HG03521 (cell line): ENCODE measurements around the gene CCL2.

Source experiments
- ATAC-seq: cut with Tn5 transposase; IDR thresholded peaks from one replicate; pipeline ENCODE4 v1.9.1; 2021; ENCODE audit warnings: mild to moderate bottlenecking, moderate library complexity; ENCODE audit not compliant: unreplicated experiment

The CCL2 gene

DNA sequence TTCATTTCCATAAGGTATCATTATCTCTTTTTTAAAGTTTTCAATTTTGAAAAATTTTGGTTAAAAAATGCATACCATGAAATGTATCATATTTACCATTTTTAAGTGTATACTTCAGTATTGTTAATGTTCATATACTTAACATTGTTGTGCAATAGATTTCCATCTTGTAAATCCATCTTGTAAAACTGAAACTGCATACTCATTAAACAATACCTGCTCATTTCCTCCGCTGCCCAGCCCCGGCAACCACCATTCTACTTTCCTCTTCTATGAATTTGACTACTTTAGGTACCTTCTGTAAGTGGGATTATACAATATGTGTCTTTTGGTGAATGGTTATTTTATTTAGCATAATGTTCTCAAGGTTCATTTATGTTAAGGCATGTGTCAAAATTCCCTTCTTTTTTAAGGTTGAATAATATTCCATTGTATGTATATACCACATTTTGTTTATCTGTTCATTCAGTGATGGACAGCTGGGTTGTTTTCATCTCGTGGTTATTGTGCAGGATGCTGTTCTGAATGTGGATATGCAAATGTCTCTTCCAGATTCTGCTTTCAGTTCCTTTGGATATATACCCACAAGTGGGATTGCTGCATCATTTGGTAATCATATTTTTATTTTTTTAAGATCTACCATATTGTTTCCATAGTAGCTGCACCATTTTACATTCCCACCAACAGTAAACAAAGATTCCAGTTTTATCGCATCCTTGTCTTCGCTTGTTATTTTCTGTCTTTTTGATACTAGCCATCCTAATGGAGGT is 6.7 kb downstream of the CCL2 start:
- no peak for ATAC-seq

DNA sequence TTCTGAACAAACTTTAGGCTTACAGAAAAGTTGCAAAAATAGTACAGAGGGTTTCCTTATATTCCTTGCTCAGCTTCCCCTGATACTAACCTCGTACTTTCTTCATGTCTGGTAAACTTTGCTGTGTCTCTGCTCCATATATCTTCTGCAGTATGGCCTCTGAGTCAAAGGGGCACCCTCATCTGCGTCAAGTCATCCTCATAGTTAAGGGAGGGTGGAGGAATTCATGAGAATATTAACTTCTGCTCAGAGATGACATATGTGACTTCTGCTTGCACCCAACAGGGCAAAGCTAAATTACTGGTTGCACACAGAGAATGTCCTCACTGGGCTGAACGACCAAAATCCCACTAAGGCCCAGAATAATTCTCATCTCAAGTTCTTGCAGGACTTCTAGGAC is 10.6 kb downstream of the CCL2 start:
- no peak for ATAC-seq

DNA sequence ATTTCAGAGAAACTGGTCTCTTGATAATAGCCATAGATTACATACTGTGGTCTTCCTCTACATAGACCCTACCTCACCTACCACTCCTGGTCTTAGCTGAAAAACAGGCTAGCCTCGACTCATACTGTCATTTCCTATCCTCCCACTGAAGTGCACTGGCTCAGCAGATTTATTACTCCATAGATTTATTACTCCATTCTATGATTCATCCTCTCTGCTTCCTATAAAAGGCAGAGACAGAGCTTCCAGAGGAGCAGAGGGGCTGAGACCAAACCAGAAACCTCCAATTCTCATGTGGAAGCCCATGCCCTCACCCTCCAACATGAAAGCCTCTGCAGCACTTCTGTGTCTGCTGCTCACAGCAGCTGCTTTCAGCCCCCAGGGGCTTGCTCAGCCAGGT is 14.9 kb downstream of the CCL2 start, which contains the start of gene CCL7:
Gene CCL7 (plus strand): TSS at position 253 of the 400 bp plus-strand sequence. CDS start 70 bp downstream, at position 323.
- no peak for ATAC-seq

DNA sequence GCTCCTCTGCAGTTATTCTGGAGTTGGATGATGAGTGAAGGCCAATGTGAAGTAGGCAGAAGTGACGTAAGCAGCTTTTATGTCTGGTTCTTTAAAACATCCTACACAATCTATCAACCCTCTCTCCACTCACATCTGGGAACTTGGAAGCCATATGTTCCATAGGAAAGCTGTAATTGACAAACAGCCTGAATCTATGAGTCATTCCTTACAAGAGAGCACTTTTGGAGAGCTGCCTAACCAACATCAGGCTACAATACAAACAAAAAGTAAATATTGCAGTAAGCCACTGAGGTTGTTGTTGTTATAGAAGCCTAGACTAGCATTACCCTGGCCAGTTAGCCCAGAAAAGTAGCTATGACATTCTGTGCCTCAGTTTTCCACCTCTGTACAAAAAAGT is 20.8 kb downstream of the CCL2 start:
- no peak for ATAC-seq

DNA sequence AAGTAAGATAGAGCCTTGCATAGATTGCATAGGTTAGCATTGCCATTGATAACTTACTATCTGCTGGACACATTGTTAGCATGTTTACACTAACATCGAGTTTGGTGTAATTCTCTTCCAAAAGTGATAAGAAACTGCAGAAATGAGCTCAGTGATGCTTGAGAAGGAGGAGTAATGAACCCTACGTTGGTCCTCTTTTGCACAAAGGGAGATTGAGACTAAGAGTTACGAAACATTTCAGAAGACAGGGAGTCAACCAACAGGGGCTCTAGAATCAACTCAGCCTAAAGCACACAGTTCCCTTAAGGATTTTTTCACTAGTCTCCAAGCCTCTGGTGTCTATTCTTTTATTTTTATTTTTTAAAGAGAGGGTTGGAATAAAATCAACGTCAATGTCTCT is 21.7 kb downstream of the CCL2 start:
- ATAC-seq, result no peak

DNA sequence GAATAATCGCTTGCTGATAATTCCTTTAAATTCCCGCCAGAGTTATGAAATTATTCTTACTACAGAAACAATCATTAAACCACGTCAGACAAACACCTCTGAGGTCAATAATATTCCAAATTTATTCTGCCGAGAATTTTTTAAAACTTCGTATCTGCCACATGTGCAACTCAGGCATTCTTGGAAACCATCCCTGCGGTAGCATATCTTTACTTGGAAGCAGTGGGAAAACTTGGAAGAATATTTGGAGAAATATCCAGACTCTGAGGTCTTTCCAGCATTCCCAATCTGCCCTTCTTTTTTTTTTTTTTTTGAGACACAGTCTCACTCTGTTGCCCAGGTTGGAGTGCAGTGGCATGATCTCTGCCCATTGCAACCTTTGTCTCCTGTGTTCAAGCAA is 28.5 kb downstream of the CCL2 start:
- ATAC-seq, result no peak

DNA sequence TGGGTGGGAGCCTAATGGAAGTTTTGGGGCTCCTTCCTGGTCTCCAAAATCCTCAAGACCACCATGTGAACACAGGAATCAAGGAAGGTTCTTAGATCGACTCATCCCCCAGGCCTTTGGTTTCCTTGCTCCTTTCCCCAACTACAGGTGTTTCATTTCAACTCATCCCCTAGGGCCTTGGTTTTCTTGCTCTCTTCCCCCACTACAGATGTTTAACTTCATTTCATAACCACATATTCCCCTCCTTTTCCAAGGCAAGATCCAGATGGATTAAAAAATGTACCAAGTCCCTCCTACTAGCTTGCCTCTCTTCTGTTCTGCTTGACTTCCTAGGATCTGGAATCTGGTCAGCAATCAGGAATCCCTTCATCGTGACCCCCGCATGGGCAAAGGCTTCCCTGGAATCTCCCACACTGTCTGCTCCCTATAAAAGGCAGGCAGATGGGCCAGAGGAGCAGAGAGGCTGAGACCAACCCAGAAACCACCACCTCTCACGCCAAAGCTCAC is 30.3 kb downstream of the CCL2 start, which contains the start of gene CCL11:
Gene CCL11 (plus strand): TSS at position 457 of the 507 bp plus-strand sequence. CDS start 67 bp downstream, outside the sequence.
- ATAC-seq, result no peak

DNA sequence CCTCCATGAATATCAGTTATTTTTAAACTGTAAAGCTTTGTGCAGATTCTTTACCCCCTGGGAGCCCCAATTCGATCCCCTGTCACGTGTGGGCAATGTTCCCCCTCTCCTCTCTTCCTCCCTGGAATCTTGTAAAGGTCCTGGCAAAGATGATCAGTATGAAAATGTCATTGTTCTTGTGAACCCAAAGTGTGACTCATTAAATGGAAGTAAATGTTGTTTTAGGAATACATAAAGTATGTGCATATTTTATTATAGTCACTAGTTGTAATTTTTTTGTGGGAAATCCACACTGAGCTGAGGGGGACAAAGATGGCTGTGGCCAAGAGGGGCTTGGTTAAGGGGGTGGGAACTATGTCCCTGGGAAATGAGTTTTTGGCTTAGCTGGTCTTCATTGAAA is 32.8 kb downstream of the CCL2 start:
- ATAC-seq, result no peak

DNA sequence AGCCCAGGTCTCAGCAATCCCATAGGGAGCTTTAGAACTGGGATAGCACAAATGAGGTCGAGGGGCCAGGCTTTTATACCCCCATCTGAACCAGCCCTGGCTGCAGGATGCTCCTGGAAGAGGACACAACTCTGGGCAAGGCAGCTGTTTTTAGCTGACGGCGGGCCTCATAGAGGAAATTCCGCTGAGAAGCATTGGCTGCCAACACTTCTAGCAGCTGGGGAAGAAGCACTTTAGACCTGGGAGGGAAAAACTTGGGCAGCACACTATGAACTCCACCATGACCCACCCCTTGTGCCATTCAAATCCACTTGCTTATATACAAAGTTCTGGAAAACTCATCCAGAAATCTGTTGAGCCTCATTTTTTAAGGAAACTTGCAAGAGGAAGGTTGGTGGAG is 35.5 kb downstream of the CCL2 start:
- ATAC-seq, result no peak

DNA sequence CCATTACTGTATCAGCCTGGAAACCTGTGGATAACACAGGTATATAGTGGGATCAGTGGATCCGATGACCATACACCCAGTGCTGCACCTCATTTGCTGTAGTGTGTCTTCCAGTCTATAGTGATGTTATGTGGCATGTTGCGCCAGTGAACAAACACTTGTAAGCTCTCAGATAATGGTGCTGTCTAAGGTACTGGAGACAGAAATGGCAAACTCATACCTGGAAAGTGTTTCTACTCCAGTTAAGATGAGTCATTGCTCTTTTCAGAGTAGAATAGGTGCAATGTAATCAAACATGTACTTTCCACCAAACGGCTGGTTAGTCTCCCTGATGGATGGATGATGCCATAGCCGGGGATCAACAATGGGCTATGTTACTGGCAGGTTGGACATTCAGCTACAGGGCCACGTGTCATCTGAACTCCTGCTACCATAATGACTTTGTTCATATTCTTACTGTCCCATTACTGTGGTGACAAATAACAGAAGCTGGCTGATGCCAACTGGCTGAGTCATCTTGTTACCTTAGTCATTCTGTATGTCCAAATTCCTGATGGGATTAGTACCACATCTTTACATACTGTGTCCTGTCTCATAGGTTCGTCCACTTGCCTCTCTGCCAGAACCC is 36.8 kb downstream of the CCL2 start:
- no peak for ATAC-seq

DNA sequence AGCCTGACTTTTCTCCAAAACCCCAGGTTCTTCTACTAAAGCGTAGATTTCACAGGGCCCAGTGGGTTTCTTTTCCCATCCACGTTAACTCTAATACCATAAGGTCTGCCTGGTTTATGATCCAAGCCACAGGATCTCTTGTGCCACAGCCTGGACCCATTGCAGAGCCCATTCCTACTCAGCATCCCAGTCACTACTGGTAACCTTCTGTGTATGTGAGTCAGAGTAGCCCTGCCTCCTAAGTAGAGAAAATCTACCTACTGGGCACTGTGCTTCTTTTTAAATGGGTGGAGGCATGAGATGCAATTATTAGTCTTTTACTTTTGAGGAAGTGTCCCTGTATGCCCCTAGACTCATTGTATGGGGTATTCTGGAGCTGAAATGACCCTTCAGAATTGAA is 43.9 kb downstream of the CCL2 start:
- no peak for ATAC-seq

DNA sequence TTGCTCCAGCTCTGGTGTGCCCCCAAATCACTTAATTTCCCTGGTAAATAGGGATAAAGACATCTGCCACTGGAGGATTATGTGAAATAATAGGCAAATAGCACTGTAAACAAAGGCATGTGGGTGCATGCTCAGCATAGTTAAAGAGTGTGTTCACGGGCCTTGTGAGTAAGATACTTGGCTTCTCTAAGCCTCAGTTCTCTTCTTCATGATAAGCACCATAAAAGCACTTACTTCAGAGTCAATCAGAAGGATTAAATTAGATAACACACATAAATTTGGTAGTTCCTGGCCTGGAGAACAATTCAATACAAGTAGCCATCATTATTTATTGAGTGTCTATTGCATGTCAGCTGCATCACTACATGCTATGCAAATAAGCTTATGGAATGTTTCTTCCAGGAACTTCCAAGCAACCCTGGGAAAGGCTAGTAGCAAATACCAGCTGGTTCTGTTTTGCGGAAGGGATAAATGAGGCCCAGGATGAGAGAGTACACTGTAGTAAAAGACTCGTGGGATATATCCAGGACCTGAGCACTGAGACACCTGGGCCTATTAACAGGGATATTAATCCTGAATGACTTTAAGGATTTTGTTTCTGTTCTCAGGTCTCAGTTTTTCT is 45.0 kb downstream of the CCL2 start:
- no peak for ATAC-seq

DNA sequence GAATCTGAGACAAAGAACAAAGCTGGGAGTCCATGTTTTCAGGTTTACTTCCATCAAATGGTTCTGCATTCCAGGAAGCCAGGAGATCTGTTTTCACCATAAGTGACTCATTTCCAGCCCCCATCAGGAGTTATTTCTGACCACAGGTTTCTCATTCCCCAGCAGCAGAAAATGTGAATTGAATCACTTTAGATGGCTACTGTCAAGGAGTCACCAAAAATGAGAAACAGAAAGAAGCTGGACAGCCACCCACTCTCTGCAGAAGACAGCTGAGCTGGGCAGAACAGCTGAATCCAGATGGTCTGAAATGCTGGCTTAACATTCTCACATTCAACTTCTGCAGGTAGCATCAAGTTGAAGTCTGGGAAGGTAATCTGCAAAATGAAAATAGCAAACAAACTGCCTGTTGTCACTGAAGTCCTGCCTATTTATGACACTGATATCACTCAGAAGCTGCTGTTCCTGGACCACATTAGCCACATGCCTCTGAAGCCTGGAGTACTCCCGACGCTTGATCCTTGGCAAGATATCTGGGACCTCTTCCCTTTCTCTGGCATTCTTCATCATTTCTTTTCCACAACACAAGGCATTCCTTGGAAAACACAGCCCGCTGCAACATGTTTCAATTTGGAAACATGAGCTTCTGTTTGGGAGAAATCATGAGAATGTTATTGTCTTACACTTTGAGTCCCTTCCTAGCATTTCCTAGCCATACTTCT is 45.7 kb downstream of the CCL2 start:
- no peak for ATAC-seq

DNA sequence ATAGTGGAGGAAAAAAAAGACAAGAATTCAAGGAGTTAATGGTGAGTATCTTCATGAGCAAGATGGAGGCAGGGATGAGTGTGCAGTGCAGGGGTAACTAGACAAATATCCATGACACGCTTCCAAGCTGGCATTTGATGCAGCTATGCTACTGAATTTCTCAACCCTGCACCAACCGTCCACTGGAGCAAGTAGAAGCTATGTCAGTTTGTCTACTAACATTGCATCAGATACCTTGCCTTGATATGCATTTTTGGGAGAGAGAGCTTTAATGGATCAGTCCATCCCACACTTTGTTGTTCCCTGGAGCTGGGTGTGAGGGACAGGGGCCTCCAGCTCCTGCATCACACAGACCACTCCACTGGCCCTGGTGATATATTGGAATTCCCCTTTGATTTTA is 46.9 kb downstream of the CCL2 start:
- no peak for ATAC-seq

DNA sequence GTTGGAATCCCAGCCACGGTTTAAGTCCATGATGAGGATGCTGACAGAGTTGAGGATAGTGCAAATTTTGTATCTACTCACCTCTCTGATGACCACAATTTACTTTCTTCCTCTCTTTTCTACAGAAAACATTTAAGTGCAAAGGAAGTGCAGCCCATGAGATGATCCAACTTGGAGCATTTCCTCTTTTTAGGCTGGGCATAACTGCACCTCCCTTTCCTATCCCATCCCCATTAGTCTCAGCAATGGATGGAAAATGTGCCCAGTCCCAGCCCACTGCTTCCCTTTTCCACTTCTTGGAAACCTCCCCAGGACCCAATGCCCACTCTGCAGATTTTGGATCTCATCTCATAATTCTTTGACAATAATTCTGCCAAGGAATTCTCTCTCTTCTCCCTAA is 47.6 kb downstream of the CCL2 start:
- ATAC-seq, result no peak

DNA sequence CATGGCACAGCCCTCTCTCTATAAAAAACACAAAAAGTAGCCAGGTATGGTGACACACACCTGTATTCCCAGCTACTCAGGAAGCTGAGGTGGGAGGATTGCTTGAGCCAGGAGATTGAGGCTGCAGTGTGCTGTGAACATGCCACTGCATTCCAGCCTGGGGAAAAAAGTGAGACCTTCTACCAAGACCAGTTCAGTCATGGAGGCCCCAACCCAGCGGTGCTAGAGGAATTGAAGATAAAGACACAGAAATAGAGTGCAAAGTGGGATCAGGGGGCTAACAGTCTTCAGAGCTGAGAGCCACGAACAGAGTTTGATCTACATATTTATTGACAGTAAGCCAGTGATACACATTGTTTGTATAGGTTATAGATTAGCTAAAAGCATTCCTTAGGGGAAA is 48.5 kb downstream of the CCL2 start:
- no peak for ATAC-seq

DNA sequence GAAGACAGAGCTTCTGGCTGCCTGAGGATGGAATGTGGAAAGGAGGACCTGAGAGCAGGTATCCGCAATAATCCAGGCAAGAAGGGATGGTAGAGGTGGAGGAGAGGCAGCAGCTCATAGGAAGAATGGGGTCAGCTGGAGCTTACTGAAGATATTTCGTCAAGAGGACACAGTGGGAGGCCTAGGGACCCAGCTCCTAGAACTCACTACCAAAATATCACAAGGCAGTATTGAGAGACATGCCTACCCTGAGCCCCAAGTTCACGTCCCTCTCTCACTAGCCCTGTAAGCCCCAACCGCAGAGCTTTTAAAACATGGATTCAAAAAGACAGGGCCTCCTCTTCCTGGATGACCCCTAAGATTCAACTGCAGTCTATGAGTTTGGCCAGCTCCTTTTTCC is 50.0 kb downstream of the CCL2 start:
- no peak for ATAC-seq

DNA sequence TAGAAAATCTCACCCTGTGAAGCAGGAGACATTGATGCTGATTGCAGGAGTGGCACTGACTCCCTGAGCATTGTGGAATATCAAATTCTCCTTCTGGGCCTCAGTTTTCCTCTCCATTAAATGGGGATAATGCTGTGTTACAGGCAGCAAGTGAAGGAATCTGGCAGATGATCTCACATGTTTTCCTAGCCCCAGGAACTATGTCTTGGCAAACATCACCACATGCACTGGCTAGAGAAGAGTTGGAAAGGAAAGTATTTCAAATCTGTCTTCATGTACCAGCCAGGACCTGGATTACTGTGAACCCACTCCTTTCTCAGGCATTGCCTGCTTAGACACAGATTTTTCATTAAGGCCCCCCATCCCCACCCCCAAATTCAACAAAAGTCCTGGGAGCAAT is 50.5 kb downstream of the CCL2 start:
- ATAC-seq, result no peak

DNA sequence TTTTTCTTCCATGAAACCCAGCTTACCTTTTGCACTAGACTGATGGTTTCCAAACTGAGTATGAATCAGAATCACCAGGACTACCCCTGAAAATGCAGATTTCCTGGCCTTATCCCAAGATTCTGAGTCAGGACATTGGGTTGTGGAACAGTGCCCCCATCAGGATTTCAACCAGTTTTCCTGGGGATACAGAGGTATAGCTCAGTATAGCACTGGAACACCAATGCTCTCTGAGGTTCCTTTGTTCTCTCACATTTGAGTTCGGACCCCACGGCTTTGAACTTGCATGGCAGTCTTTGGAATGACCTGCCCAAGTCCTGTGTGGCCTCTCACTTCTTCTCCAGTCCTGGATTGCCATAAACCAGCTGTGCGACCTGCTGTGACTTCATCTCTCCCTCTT is 51.4 kb downstream of the CCL2 start:
- no peak for ATAC-seq
